ENCODE data around the gene CHCHD5. TPM values are rescaled to one million over a fixed set of nuclear protein-coding genes. Genes with fewer than 3 reads are reported as not detected.

CHCHD5 gene
- polyA plus RNA-seq, 3 donors from 2014 or later = 65.1 to 109 (median 81.0) TPM

GRCh38 chr2:112621790-112622527 is 37.5 kb downstream of the CHCHD5 start:
- no peak for DNase-seq
- Mint-ChIP-seq H3K9me3 (no peaks in the 10 kb centered on the region), H3K36me3 (peaks cover 0 to 2% (median 0%) of the 10 kb centered on the region in 3 donors), H3K4me3 (peak overlapping the region in 3 of 5 donors; percentile 25 to 53 (median 29)), H3K27me3 (ENCODE audit: low read depth in 3 of 3) (peaks cover 0 to 6% (median 2%) of the 10 kb centered on the region in 3 donors), H3K4me1 (peaks cover 51 to 56% of the 10 kb centered on the region in 2 donors), H3K27ac (peak overlapping the region in 3 of 6 donors; percentile 20 to 50 (median 40))

GRCh38 chr2:112622528-112622849 is 38.1 kb downstream of the CHCHD5 start:
- Mint-ChIP-seq H3K4me3 (peak overlapping the region in 3 of 5 donors; percentile 25 to 29 (median 29)), H3K4me1 (peaks cover 56 to 61% of the 10 kb centered on the region in 2 donors), H3K27me3 (ENCODE audit: low read depth in 3 of 3) (peaks cover 0 to 6% (median 2%) of the 10 kb centered on the region in 3 donors), H3K9me3 (no peaks in the 10 kb centered on the region), H3K36me3 (peaks cover 0 to 2% (median 0%) of the 10 kb centered on the region in 3 donors), H3K27ac (peak overlapping the region in 3 of 6 donors; percentile 19 to 40 (median 20))
- DNase-seq = no peak

GRCh38 chr2:112623913-112624777 is 39.7 kb downstream of the CHCHD5 start:
- Mint-ChIP-seq H3K27ac (peak overlapping the region; percentile 85 to 98 (median 94)), H3K9me3 (no peaks in the 10 kb centered on the region), H3K36me3 (peaks cover 0 to 2% (median 0%) of the 10 kb centered on the region in 3 donors), H3K27me3 (ENCODE audit: low read depth in 3 of 3) (peaks cover 0 to 8% (median 4%) of the 10 kb centered on the region in 3 donors), H3K4me3 (peak overlapping the region; percentile 68 to 89 (median 82)), H3K4me1 (peaks cover 72 to 77% of the 10 kb centered on the region in 2 donors)
- DNase-seq = peak; percentile 66 to 72 (median 70)

- peak overlapping the region; percentile 68 to 89 (median 82) for H3K4me3 Mint-ChIP-seq
- H3K9me3 Mint-ChIP-seq = no peaks in the 10 kb centered on the region
- peaks cover 0 to 2% (median 0%) of the 10 kb centered on the region in 3 donors for H3K36me3 Mint-ChIP-seq
- no peak for DNase-seq
- H3K27me3 Mint-ChIP-seq (ENCODE audit: low read depth in 3 of 3) = peaks cover 9 to 12% (median 10%) of the 10 kb centered on the region in 3 donors
- peaks cover 87 to 92% of the 10 kb centered on the region in 2 donors for H3K4me1 Mint-ChIP-seq
- peak overlapping the region; percentile 85 to 98 (median 93) for H3K27ac Mint-ChIP-seq
Observed at GRCh38 chr2:112625474-112626114, 41.2 kb downstream of the CHCHD5 start.

- H3K27ac Mint-ChIP-seq = peak overlapping the region; percentile 85 to 98 (median 93)
- H3K4me3 Mint-ChIP-seq = peak overlapping the region; percentile 68 to 86 (median 73)
- peak; percentile 66 to 73 (median 69) for DNase-seq
- no peaks in the 10 kb centered on the region for H3K36me3 Mint-ChIP-seq
- peaks cover 15 to 18% (median 15%) of the 10 kb centered on the region in 3 donors for H3K27me3 Mint-ChIP-seq (ENCODE audit: low read depth in 3 of 3)
- peaks cover 0 to 2% (median 0%) of the 10 kb centered on the region in 6 donors for H3K9me3 Mint-ChIP-seq
- H3K4me1 Mint-ChIP-seq = peaks cover 88 to 93% of the 10 kb centered on the region in 2 donors
Observed at GRCh38 chr2:112626604-112627059, 42.2 kb downstream of the CHCHD5 start.

- DNase-seq = no peak
Observed at GRCh38 chr2:112627060-112628040, 42.9 kb downstream of the CHCHD5 start.

GRCh38 chr2:112629224-112629623 is 44.8 kb downstream of the CHCHD5 start:
- H3K9me3 Mint-ChIP-seq = peaks cover 0 to 2% (median 0%) of the 10 kb centered on the region in 6 donors
- peaks cover 17 to 20% (median 19%) of the 10 kb centered on the region in 3 donors for H3K27me3 Mint-ChIP-seq (ENCODE audit: low read depth in 3 of 3)
- peaks cover 99 to 100% of the 10 kb centered on the region in 2 donors for H3K4me1 Mint-ChIP-seq
- DNase-seq = no peak
- peak overlapping the region; percentile 94 to 100 (median 96) for H3K27ac Mint-ChIP-seq
- peak overlapping the region; percentile 59 to 90 (median 83) for H3K4me3 Mint-ChIP-seq
- H3K36me3 Mint-ChIP-seq = no peaks in the 10 kb centered on the region

More at GRCh38 chr2:112627060-112628040, 42.9 kb downstream of the CHCHD5 start:
- H3K27me3 Mint-ChIP-seq (ENCODE audit: low read depth in 3 of 3) = peaks cover 16 to 20% (median 17%) of the 10 kb centered on the region in 3 donors
- peak overlapping the region; percentile 68 to 86 (median 73) for H3K4me3 Mint-ChIP-seq
- no peaks in the 10 kb centered on the region for H3K36me3 Mint-ChIP-seq
- H3K27ac Mint-ChIP-seq = peak overlapping the region; percentile 85 to 98 (median 93)
- H3K4me1 Mint-ChIP-seq = peaks cover 89 to 93% of the 10 kb centered on the region in 2 donors
- H3K9me3 Mint-ChIP-seq = peaks cover 0 to 2% (median 0%) of the 10 kb centered on the region in 6 donors

GRCh38 chr2:112629823-112630222 is 45.4 kb downstream of the CHCHD5 start:
- DNase-seq = no peak
- Mint-ChIP-seq H3K9me3 (peaks cover 0 to 2% (median 0%) of the 10 kb centered on the region in 6 donors), H3K36me3 (no peaks in the 10 kb centered on the region), H3K4me1 (peaks cover 99 to 100% of the 10 kb centered on the region in 2 donors), H3K27me3 (ENCODE audit: low read depth in 3 of 3) (peaks cover 19 to 20% (median 20%) of the 10 kb centered on the region in 3 donors), H3K27ac (peak overlapping the region; percentile 94 to 100 (median 96)), H3K4me3 (peak overlapping the region; percentile 83 to 92 (median 87))

- no peaks in the 10 kb centered on the region for H3K36me3 Mint-ChIP-seq
- H3K27me3 Mint-ChIP-seq (ENCODE audit: low read depth in 3 of 3) = peaks cover 19 to 20% (median 20%) of the 10 kb centered on the region in 3 donors
- H3K4me3 Mint-ChIP-seq = peak overlapping the region; percentile 83 to 92 (median 87)
- DNase-seq = no peak
- peaks cover 99 to 100% of the 10 kb centered on the region in 2 donors for H3K4me1 Mint-ChIP-seq
- peak overlapping the region; percentile 94 to 100 (median 96) for H3K27ac Mint-ChIP-seq
- H3K9me3 Mint-ChIP-seq = peaks cover 0 to 2% (median 0%) of the 10 kb centered on the region in 6 donors
Observed at GRCh38 chr2:112630268-112630667, 45.9 kb downstream of the CHCHD5 start.

- no peak for DNase-seq
- peak overlapping the region; percentile 94 to 100 (median 96) for H3K27ac Mint-ChIP-seq
- peaks cover 0 to 13% (median 4%) of the 10 kb centered on the region in 3 donors for H3K36me3 Mint-ChIP-seq
- H3K27me3 Mint-ChIP-seq (ENCODE audit: low read depth in 3 of 3) = peaks cover 19 to 21% (median 20%) of the 10 kb centered on the region in 3 donors
- peaks cover 90 to 93% of the 10 kb centered on the region in 2 donors for H3K4me1 Mint-ChIP-seq
- H3K9me3 Mint-ChIP-seq = peaks cover 0 to 2% (median 0%) of the 10 kb centered on the region in 6 donors
- H3K4me3 Mint-ChIP-seq = peak overlapping the region; percentile 74 to 87 (median 83)
Observed at GRCh38 chr2:112633708-112634107, 49.3 kb downstream of the CHCHD5 start.

GRCh38 chr2:112634153-112634873 is 49.9 kb downstream of the CHCHD5 start:
- H3K4me3 Mint-ChIP-seq = peak overlapping the region; percentile 74 to 87 (median 83)
- H3K9me3 Mint-ChIP-seq = peaks cover 0 to 2% (median 0%) of the 10 kb centered on the region in 6 donors
- H3K36me3 Mint-ChIP-seq = peaks cover 0 to 13% (median 4%) of the 10 kb centered on the region in 3 donors
- H3K27ac Mint-ChIP-seq = peak overlapping the region; percentile 94 to 100 (median 96)
- peak; percentile 44 to 63 (median 54) for DNase-seq
- H3K27me3 Mint-ChIP-seq (ENCODE audit: low read depth in 3 of 3) = peaks cover 19 to 21% (median 20%) of the 10 kb centered on the region in 3 donors
- H3K4me1 Mint-ChIP-seq = peaks cover 84 to 87% of the 10 kb centered on the region in 2 donors

Data from immature natural killer cell (primary cell).